Endothelial cell (in vitro differentiated cells): ENCODE results near the gene EIF3D. TPM values are rescaled to one million over a fixed set of nuclear protein-coding genes. Genes with fewer than 3 reads are reported as not detected.
A peak's percentile ranks its signal among the peaks of the same experiment; 100 is the strongest.

Experiments used
- DNase-seq: peaks from one replicate; pipeline ENCODE4 v3.0.0; 2021; ENCODE audit warnings: low spot score
- H3K27ac Mint-ChIP-seq: one replicate; pipeline ENCODE4 v1.8.0; 2021; ENCODE audit warnings: mixed read lengths, inconsistent platforms; ENCODE audit not compliant: unreplicated experiment
- H3K27me3 Mint-ChIP-seq: one replicate; pipeline ENCODE4 v1.8.0; 2021; ENCODE audit warnings: mild to moderate bottlenecking, moderate library complexity, mixed read lengths, inconsistent platforms; ENCODE audit not compliant: unreplicated experiment
- H3K36me3 Mint-ChIP-seq: one replicate; pipeline ENCODE4 v1.8.0; 2021; ENCODE audit warnings: mild to moderate bottlenecking, low read depth, mixed read lengths, inconsistent platforms; ENCODE audit not compliant: unreplicated experiment
- H3K4me1 Mint-ChIP-seq: one replicate; pipeline ENCODE4 v1.8.0; 2021; ENCODE audit warnings: mild to moderate bottlenecking, mixed read lengths, inconsistent platforms; ENCODE audit not compliant: unreplicated experiment
- H3K4me3 Mint-ChIP-seq: one replicate; pipeline ENCODE4 v1.8.0; 2021; ENCODE audit warnings: mild to moderate bottlenecking, mixed read lengths, inconsistent platforms; ENCODE audit not compliant: unreplicated experiment
- H3K9me3 Mint-ChIP-seq: one replicate; pipeline ENCODE4 v1.8.0; 2021; ENCODE audit warnings: mixed read lengths, inconsistent platforms; ENCODE audit not compliant: unreplicated experiment
- CTCF ChIP-seq: fragments of 200-600 bp; sonication (generic); IDR thresholded peaks from one replicate; pipeline ENCODE4 v1.5.0; 2021; ENCODE audit warnings: antibody characterized with exemption; ENCODE audit not compliant: unreplicated experiment
- total RNA-seq: library from RNA; stranded (reverse); fragmentation: NEBNext Ultra II Directional; extraction: Animal tissue kit (Norgen Biotek cat#: 25700); gene quantifications from one replicate; pipeline ENCODE4 v1.2.1, GENCODE V29; 2021; ENCODE audit not compliant: unreplicated experiment

The EIF3D gene
- total RNA-seq, 1 donor from 2014 or later = 189 TPM

GRCh38 chr22:36505998-36506635 lies 22.8 kb downstream of the EIF3D start:
- TF ChIP-seq CTCF = no peak
- DNase-seq = no peak
- peaks cover 23% of the 10 kb centered on the region for H3K36me3 Mint-ChIP-seq
- H3K27ac Mint-ChIP-seq = no peak overlapping the region
- H3K27me3 Mint-ChIP-seq = peaks cover 3% of the 10 kb centered on the region
- H3K4me3 Mint-ChIP-seq = peak overlapping the region; percentile 57
- peaks cover 9% of the 10 kb centered on the region for H3K4me1 Mint-ChIP-seq
- H3K9me3 Mint-ChIP-seq = no peaks in the 10 kb centered on the region

GRCh38 chr22:36497910-36498665 lies 30.9 kb downstream of the EIF3D start:
- H3K36me3 Mint-ChIP-seq = peaks cover 20% of the 10 kb centered on the region
- no peak overlapping the region for H3K27ac Mint-ChIP-seq
- TF ChIP-seq CTCF = no peak

GRCh38 chr22:36493690-36494110 lies 35.3 kb downstream of the EIF3D start:
- Mint-ChIP-seq H3K4me3 (no peak overlapping the region), H3K27ac (no peak overlapping the region), H3K36me3 (peaks cover 25% of the 10 kb centered on the region), H3K27me3 (peaks cover 4% of the 10 kb centered on the region), H3K9me3 (no peaks in the 10 kb centered on the region), H3K4me1 (peaks cover 6% of the 10 kb centered on the region)
- DNase-seq = no peak
- no peak for TF ChIP-seq CTCF

More at GRCh38 chr22:36497910-36498665, 30.9 kb downstream of the EIF3D start:
- H3K27me3 Mint-ChIP-seq = peaks cover 6% of the 10 kb centered on the region
- no peak overlapping the region for H3K4me3 Mint-ChIP-seq
- no peaks in the 10 kb centered on the region for H3K9me3 Mint-ChIP-seq
- no peaks in the 10 kb centered on the region for H3K4me1 Mint-ChIP-seq
- no peak for DNase-seq

- Mint-ChIP-seq H3K27me3 (peaks cover 7% of the 10 kb centered on the region), H3K9me3 (no peaks in the 10 kb centered on the region), H3K4me1 (peaks cover 6% of the 10 kb centered on the region), H3K27ac (no peak overlapping the region), H3K4me3 (peak overlapping the region; percentile 4), H3K36me3 (peaks cover 30% of the 10 kb centered on the region)
- TF ChIP-seq CTCF = no peak
- no peak for DNase-seq
These were observed 36.9 kb downstream of the EIF3D start for GRCh38 chr22:36492109-36492508.

- TF ChIP-seq CTCF = no peak
- Mint-ChIP-seq H3K27ac (no peak overlapping the region), H3K9me3 (no peaks in the 10 kb centered on the region), H3K4me3 (no peak overlapping the region), H3K27me3 (peaks cover 4% of the 10 kb centered on the region), H3K4me1 (peaks cover 6% of the 10 kb centered on the region), H3K36me3 (peaks cover 32% of the 10 kb centered on the region)
- DNase-seq = no peak
These were observed 37.8 kb downstream of the EIF3D start for GRCh38 chr22:36491155-36491554.
